KMS-11 (cell line): Measurements from ENCODE around the gene BCL2L13.

Experiments
- H2AFZ ChIP-seq: fragments of 200-600 bp; sonication (generic); 2 replicates; pipeline ENCODE4 v1.6.1; 2016; ENCODE audit warnings: antibody characterized with exemption, mixed run types, low read depth
- H3K27ac ChIP-seq: fragments of 200-600 bp; sonication (generic); 2 replicates; pipeline ENCODE4 v1.6.1; 2016; ENCODE audit warnings: mild to moderate bottlenecking, mixed run types
- H3K27me3 ChIP-seq: fragments of 200-600 bp; sonication (generic); 2 replicates; pipeline ENCODE4 v1.6.1; 2017; ENCODE audit warnings: mild to moderate bottlenecking, low read depth, mixed run types, moderate library complexity; ENCODE audit not compliant: insufficient read depth
- H3K36me3 ChIP-seq: fragments of 200-600 bp; sonication (generic); 2 replicates; pipeline ENCODE4 v1.6.1; 2017; ENCODE audit warnings: mild to moderate bottlenecking, mixed run types; ENCODE audit not compliant: insufficient read depth
- H3K4me1 ChIP-seq: fragments of 200-600 bp; sonication (generic); 2 replicates; pipeline ENCODE4 v1.6.1; 2016; ENCODE audit warnings: mild to moderate bottlenecking, low read depth, mixed run types; ENCODE audit not compliant: poor library complexity, severe bottlenecking
- H3K4me2 ChIP-seq: fragments of 200-600 bp; sonication (generic); 2 replicates; pipeline ENCODE4 v1.7.0; 2016; ENCODE audit warnings: mild to moderate bottlenecking, mixed run types
- H3K4me3 ChIP-seq: fragments of 200-600 bp; sonication (generic); IDR thresholded peaks from 2 replicates; pipeline ENCODE4 v1.6.1; 2017; ENCODE audit warnings: low read depth, low read length, mixed read lengths; ENCODE audit not compliant: insufficient read depth
- H3K79me2 ChIP-seq: fragments of 200-600 bp; sonication (generic); 2 replicates; pipeline ENCODE4 v1.6.1; 2016; ENCODE audit warnings: low read depth, mixed run types; ENCODE audit not compliant: insufficient read depth
- H3K9ac ChIP-seq: fragments of 200-600 bp; sonication (generic); 2 replicates; pipeline ENCODE4 v1.6.1; 2016; ENCODE audit warnings: mild to moderate bottlenecking, mixed run types
- H4K20me1 ChIP-seq: fragments of 200-600 bp; sonication (generic); 2 replicates; pipeline ENCODE4 v1.6.1; 2016; ENCODE audit warnings: mild to moderate bottlenecking, mixed run types; ENCODE audit not compliant: insufficient read depth
- CTCF ChIP-seq: fragments of 200-600 bp; sonication (generic); conservative IDR thresholded peaks from 2 replicates; pipeline ENCODE4 v1.6.1; 2017; ENCODE audit warnings: low read depth, mild to moderate bottlenecking, antibody characterized with exemption, low read length, moderate library complexity, mixed read lengths

The BCL2L13 gene

GRCh38 chr22:17705951-17706900 is 67.7 kb downstream of the BCL2L13 start:
- no peaks in the 10 kb centered on the region for H3K27me3 ChIP-seq
- H3K4me2 ChIP-seq, result peak overlapping the region; percentile 59
- no peak for TF ChIP-seq CTCF
- H3K27ac ChIP-seq, result peak overlapping the region; percentile 66
- H3K9ac ChIP-seq, result peak overlapping the region; percentile 28; the same call in 1 of the 2 replicates
- H3K79me2 ChIP-seq, result no peaks in the 10 kb centered on the region
- H3K36me3 ChIP-seq, result no peaks in the 10 kb centered on the region; the same call in 1 of the 2 replicates
- H2AFZ ChIP-seq, result no peak overlapping the region
- no peak overlapping the region for H3K4me3 ChIP-seq
- peaks cover 26% of the 10 kb centered on the region for H3K4me1 ChIP-seq
- H4K20me1 ChIP-seq, result no peaks in the 10 kb centered on the region

GRCh38 chr22:17706947-17707346 is 68.4 kb downstream of the BCL2L13 start:
- Histone ChIP-seq H3K27me3 (no peaks in the 10 kb centered on the region), H3K36me3 (no peaks in the 10 kb centered on the region; the same call in 1 of the 2 replicates), H3K79me2 (no peaks in the 10 kb centered on the region), H3K4me1 (peaks cover 26% of the 10 kb centered on the region), H3K4me3 (no peak overlapping the region), H3K4me2 (peak overlapping the region; percentile 59), H3K9ac (peak overlapping the region; percentile 28; the same call in 1 of the 2 replicates), H2AFZ (no peak overlapping the region), H4K20me1 (no peaks in the 10 kb centered on the region), H3K27ac (peak overlapping the region; percentile 66)
- TF ChIP-seq CTCF, result no peak

- Histone ChIP-seq H3K4me2 (no peak overlapping the region), H3K4me1 (peaks cover 26% of the 10 kb centered on the region), H3K27me3 (no peaks in the 10 kb centered on the region), H4K20me1 (no peaks in the 10 kb centered on the region), H2AFZ (no peak overlapping the region), H3K4me3 (no peak overlapping the region), H3K27ac (no peak overlapping the region), H3K36me3 (no peaks in the 10 kb centered on the region; the same call in 1 of the 2 replicates), H3K79me2 (no peaks in the 10 kb centered on the region), H3K9ac (no peak overlapping the region)
- no peak for TF ChIP-seq CTCF
Observed at GRCh38 chr22:17707526-17707925, 69.0 kb downstream of the BCL2L13 start.

GRCh38 chr22:17710023-17710422 is 71.5 kb downstream of the BCL2L13 start:
- H3K4me3 ChIP-seq, result no peak overlapping the region
- no peak overlapping the region for H3K9ac ChIP-seq
- no peak overlapping the region for H3K4me2 ChIP-seq
- H3K27me3 ChIP-seq, result no peaks in the 10 kb centered on the region
- H4K20me1 ChIP-seq, result no peaks in the 10 kb centered on the region
- H2AFZ ChIP-seq, result no peak overlapping the region
- no peaks in the 10 kb centered on the region; the same call in 1 of the 2 replicates for H3K36me3 ChIP-seq
- no peaks in the 10 kb centered on the region for H3K79me2 ChIP-seq
- no peak for TF ChIP-seq CTCF
- no peak overlapping the region for H3K27ac ChIP-seq
- peaks cover 24% of the 10 kb centered on the region for H3K4me1 ChIP-seq
